Heart right ventricle (tissue), 16 donors: ENCODE data around the gene SERPINE1. TPM values are rescaled to one million over a fixed set of nuclear protein-coding genes. Genes with fewer than 3 reads are reported as not detected.
A peak's percentile ranks its signal among the peaks of the same experiment; 100 is the strongest.

ENCODE experiments used
- ATAC-seq, 8 donors: fragments of 200-7000 bp; cut with Tn5 transposase; one replicate each; pipeline ENCODE4 v1.9.1; 2020; ENCODE audit warnings: mild to moderate bottlenecking in 8 of 8, moderate library complexity in 8 of 8, moderate number of reproducible peaks in 1 of 8
- DNase-seq, 2 donors: peaks; one replicate each; pipeline ENCODE4 v3.0.0-alpha.2; 2020
- H3K27ac ChIP-seq, 10 donors: fragments of 200-600 bp; sonication (generic) in 2 of 10; one replicate each; pipeline versions ENCODE4 v1.5.0 to v1.8.0; 2020 to 2022; ENCODE audit warnings: mild to moderate bottlenecking in 3 of 10
- H3K27me3 ChIP-seq, 7 donors: fragments of 200-600 bp; one replicate each; pipeline ENCODE4 v1.8.0; 2021 to 2022; ENCODE audit warnings: mild to moderate bottlenecking in 2 of 7
- H3K36me3 ChIP-seq, 9 donors: fragments of 200-600 bp; sonication (generic) in 1 of 9; one replicate each; pipeline versions ENCODE4 v1.5.0 to v1.8.0; 2020 to 2022; ENCODE audit warnings: mild to moderate bottlenecking in 2 of 9
- H3K4me1 ChIP-seq, 9 donors: fragments of 200-600 bp; sonication (generic) in 1 of 9; one replicate each; pipeline versions ENCODE4 v1.5.0 to v1.8.0; 2020 to 2022; ENCODE audit warnings: mild to moderate bottlenecking in 4 of 9
- H3K4me3 ChIP-seq, 10 donors: fragments of 200-600 bp; sonication (generic) in 2 of 10; one replicate each; pipeline versions ENCODE4 v1.5.0 to v1.8.0; 2020 to 2022; ENCODE audit warnings: mild to moderate bottlenecking in 7 of 10, moderate library complexity in 2 of 10
- H3K9me3 ChIP-seq, 11 donors: fragments of 200-600 bp in 10 of 11; sonication (generic) in 2 of 11; one replicate each; pipeline versions ENCODE4 v1.5.0 to v1.8.0; 2013 to 2022; ENCODE audit warnings: mild to moderate bottlenecking in 2 of 11, control low read depth in 1 of 11, moderate library complexity in 1 of 11
- CTCF ChIP-seq, 9 donors: fragments of 200-600 bp; sonication (generic) in 2 of 9; IDR thresholded peaks; one replicate each; pipeline versions ENCODE4 v1.5.0 to v1.8.0; 2021 to 2022; ENCODE audit warnings: antibody characterized with exemption in 9 of 9, mild to moderate bottlenecking in 5 of 9, moderate library complexity in 1 of 9
- WGBS, 2 donors: extraction: QIAGEN DNeasy Blood & Tissue Kit; methylation state at CpG; one replicate each; pipeline ENCODE4 v1.1.7; 2013; ENCODE audit warnings: inconsistent platforms in 1 of 2; 5-methylcytosine and 5-hydroxymethylcytosine counted together
- intact Hi-C, 10 donors: fragments of 100-400 bp; cut with DNase I; formaldehyde crosslinking; loops; one replicate each; pipeline versions ENCODE4 v1.11.1 to v1.14.2; 2022
- polyA plus RNA-seq, 2 donors: library from polyadenylated mRNA; stranded (reverse); fragments of 200-250 nt; gene quantifications; one replicate each; pipeline ENCODE4 v1.2.3, GENCODE V29; 2013
- total RNA-seq, 10 donors: library from RNA; stranded (reverse); fragmentation: NEBNext Ultra II Directional in 3 of 10; extraction: Animal tissue kit (Norgen Biotek cat#: 25700) in 3 of 10; gene quantifications; one replicate each; pipeline versions ENCODE4 v1.2.1 to v1.2.4, GENCODE V29; 2021 to 2023
- donor health status: Arrhythmogenic right ventricular cardiomyopathy.
- donor health status: ischemic (EF 13 %, LVEDD 7.1; RV severe dilation, severe dysfunction).
- donor health status: healthy with polysubstance abuse.
- donor health status: DM: no; HTN: yes; CAD: no.
- donor health status: DM: no; HTN: no; CAD: no.
- donor health status: ischemic (EF 25% LVEDD 6.9; RV normal size, moderate dysfunction).
- donor health status: ischemic (EF 25% LVEDD 5.7; RV mildly dilated, moderate dysfunction).
- donor health status: healthy.
- donor health status: DM: yes; HTN: yes; CAD: no.
- donor health status: Ischemic cardiomyopathy.
- donor health status: ischemic (EF 35%, LVEDD 5.7; RV mildly dilated, moderate dysfunction).
- donor health status: nonischemic (EF 11% LVEDD 7.7; RV severe dilation, severe dysfunction).
- donor health status: DM: yes; HTN: yes; CAD: no.
- donor health status: PGD.
- donor health status: ischemic (EF 29% LVEDD 5.4; RV normal size, mild dysfunction).
- donor health status: nonischemic (EF 23%, LVEDD 6.1; RV moderate dilation, normal function).

The SERPINE1 gene
- total and polyA plus RNA-seq, 12 donors, result 1.2 to 269 (median 4.6) TPM

DNA sequence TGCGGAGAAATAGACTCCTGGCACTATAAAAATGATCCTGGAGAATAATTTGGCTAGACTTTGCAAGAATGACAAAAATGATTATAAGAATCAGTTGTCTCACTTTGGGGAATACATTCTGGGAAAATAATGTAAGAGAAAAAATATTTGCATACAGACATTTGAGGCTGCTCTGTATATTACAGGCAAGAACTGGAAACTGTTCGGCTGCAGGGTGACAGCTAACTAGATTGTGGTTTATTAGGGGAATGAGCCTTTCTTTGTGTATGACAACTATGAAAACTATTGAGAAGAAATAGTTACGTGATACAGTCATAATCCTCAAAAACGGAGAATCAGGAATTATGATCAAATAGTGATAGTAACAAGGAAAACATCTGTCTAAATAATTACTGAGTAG, 33.0 kb upstream of the SERPINE1 start:
- H3K27ac ChIP-seq, result peak overlapping the region in 2 of 10 donors; percentile 2 to 16
- no peak for TF ChIP-seq CTCF (IDR thresholded peaks at IDR 0.05)
- intact Hi-C loops, result loop anchor here in 5 of 10 donors (1.0 to 2.0 kb wide), 3 partner anchors 43 to 45 kb away; no protein-coding TSS in a partner anchor

GRCh38 chr7:101094376-101094775, 32.5 kb upstream of the SERPINE1 start:
- Histone ChIP-seq H3K27me3 (no peaks in the 10 kb centered on the region), H3K4me3 (no peak overlapping the region), H3K27ac (peak overlapping the region in 2 of 10 donors; percentile 16 to 21), H3K36me3 (peaks cover 0 to 21% (median under 1%) of the 10 kb centered on the region in 9 donors), H3K9me3 (no peaks in the 10 kb centered on the region), H3K4me1 (peaks cover 0 to 30% (median 11%) of the 10 kb centered on the region in 9 donors)
- intact Hi-C loops, result loop anchor here in 5 of 10 donors (1.0 to 2.0 kb wide), 3 partner anchors 42 to 44 kb away; no protein-coding TSS in a partner anchor
- 60 to 64% methylated on average over 9 of the region's 9 CpGs for WGBS, 2 donors
- TF ChIP-seq CTCF (IDR thresholded peaks at IDR 0.05), result no peak
- DNase-seq, result no peak
- ATAC-seq, result peak in 3 of 8 donors; percentile 5 to 16 (median 7)

More for the DNA sequence above, 33.0 kb upstream of the SERPINE1 start:
- no peak for DNase-seq
- H3K4me3 ChIP-seq, result no peak overlapping the region
- ATAC-seq, result no peak
- H3K27me3 ChIP-seq, result no peaks in the 10 kb centered on the region
- no peaks in the 10 kb centered on the region for H3K9me3 ChIP-seq
- 61 to 76% methylated on average over 4 of the region's 4 CpGs for WGBS, 2 donors
- H3K36me3 ChIP-seq, result peaks cover 0 to 26% (median 5%) of the 10 kb centered on the region in 9 donors
- H3K4me1 ChIP-seq, result peaks cover 0 to 30% (median 12%) of the 10 kb centered on the region in 9 donors

DNA sequence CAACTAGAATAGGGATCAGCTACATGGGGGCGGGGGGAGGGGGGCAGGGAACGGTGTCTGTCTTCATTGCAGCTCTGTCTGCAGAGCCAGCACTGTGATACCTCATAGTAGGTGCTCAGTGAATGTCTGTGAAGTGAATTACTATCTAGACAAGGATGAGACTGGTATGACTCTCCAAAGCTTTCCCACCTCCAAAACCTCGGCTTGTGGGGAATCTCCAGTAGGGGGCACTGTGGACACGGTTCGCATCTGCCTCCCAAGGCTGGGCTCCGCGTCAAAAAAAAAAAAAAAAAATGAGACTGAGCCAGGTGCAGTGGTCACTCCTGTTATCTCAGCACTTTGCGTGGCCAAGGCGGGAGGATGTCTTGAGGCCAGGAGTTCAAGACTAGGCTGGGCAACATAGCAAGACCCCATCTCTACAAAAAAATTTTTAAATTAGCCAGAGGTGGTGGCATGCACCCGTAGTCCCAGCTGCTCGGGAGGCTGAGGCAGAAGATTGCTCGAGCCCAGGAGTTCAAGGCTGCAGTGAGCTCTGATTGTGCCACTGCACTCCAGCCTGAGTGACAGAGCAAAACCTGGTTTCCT, 32.0 kb upstream of the SERPINE1 start:
- DNase-seq, result peak; percentile 42 to 45
- WGBS, 2 donors, result 37 to 38% methylated on average over 12 of the region's 12 CpGs
- peak; percentile 50 to 80 (median 70) for TF ChIP-seq CTCF (IDR thresholded peaks at IDR 0.05)
- peaks cover 0 to 16% (median 0%) of the 10 kb centered on the region in 9 donors for H3K36me3 ChIP-seq
- H3K4me3 ChIP-seq, result no peak overlapping the region
- H3K4me1 ChIP-seq, result peaks cover 0 to 30% (median 16%) of the 10 kb centered on the region in 9 donors
- peak; percentile 35 to 71 (median 62) for ATAC-seq
- intact Hi-C loops, result loop anchor here in 9 of 10 donors (1.0 to 5.0 kb wide), 5 partner anchors 37 to 44 kb away; no protein-coding TSS in a partner anchor
- H3K27ac ChIP-seq, result peak overlapping the region in 1 of 10 donors; percentile 16
- H3K9me3 ChIP-seq, result no peaks in the 10 kb centered on the region
- no peaks in the 10 kb centered on the region for H3K27me3 ChIP-seq

DNA sequence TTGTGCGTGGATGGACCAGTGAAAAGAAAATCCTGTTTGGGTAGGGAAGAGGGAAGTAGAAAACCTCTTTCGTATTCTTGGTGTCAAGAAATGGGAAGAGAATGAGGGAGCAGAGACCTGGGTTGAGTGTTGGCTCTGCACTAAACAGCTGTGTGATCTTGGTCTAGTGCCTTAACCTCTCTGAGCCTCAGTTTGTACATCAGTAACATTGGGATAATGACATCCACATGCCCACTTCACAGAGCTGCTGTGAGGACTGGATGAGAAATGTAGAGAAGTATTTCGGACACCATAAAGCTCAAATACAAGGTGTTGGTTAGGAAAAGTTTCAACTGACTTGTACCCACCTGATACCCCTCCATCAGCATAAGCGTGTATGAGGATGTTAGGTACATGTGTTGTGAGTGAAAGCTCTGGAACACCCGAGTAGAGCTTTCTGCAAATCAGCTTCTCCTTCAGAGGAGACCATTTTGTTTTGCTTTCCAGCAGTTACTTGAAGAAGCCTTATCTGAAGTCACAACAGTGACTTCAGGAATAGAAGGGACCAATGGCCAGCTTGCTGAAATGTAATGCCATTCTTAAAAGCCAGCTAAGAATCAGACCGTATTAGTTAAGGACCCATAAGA, 30.5 kb upstream of the SERPINE1 start:
- no peak overlapping the region for H3K4me3 ChIP-seq
- no peak for ATAC-seq
- no peak for TF ChIP-seq CTCF (IDR thresholded peaks at IDR 0.05)
- no peak for DNase-seq
- H3K27ac ChIP-seq, result no peak overlapping the region
- WGBS, 2 donors, result 68 to 80% methylated on average over 6 of the region's 6 CpGs
- intact Hi-C loops, result loop anchor here in 4 of 10 donors (5.0 kb wide), 2 partner anchors 36 to 41 kb away; no protein-coding TSS in a partner anchor
- peaks cover 0 to 2% (median 0%) of the 10 kb centered on the region in 9 donors for H3K36me3 ChIP-seq
- no peaks in the 10 kb centered on the region for H3K9me3 ChIP-seq
- H3K4me1 ChIP-seq, result peaks cover 0 to 40% (median 25%) of the 10 kb centered on the region in 9 donors
- peaks cover 0 to 11% (median 0%) of the 10 kb centered on the region in 7 donors for H3K27me3 ChIP-seq
